Left ventricle myocardium inferior (tissue), 1 donor: Measurements from ENCODE around the gene TMEM42. TPM values are rescaled to one million over a fixed set of nuclear protein-coding genes. Genes with fewer than 3 reads are reported as not detected.
A peak's percentile ranks its signal among the peaks of the same experiment; 100 is the strongest.

ENCODE experiments used
- DNase-seq: peaks from one replicate; pipeline ENCODE4 v3.0.0-alpha.2; 2020
- H3K27ac ChIP-seq: fragments of 200-600 bp; replicated peaks from 2 replicates; pipeline ENCODE4 v1.8.0; 2021
- H3K27me3 ChIP-seq: fragments of 200-600 bp; 2 replicates; pipeline ENCODE4 v1.8.0; 2021; ENCODE audit warnings: low read depth
- H3K36me3 ChIP-seq: fragments of 200-600 bp; 2 replicates; pipeline ENCODE4 v1.8.0; 2021
- H3K4me1 ChIP-seq: fragments of 200-600 bp; 2 replicates; pipeline ENCODE4 v1.8.0; 2021
- H3K4me3 ChIP-seq: fragments of 200-600 bp; 2 replicates; pipeline ENCODE4 v1.8.0; 2021; ENCODE audit warnings: mild to moderate bottlenecking, moderate library complexity
- H3K9me3 ChIP-seq: fragments of 200-600 bp; replicated peaks from 2 replicates; pipeline ENCODE4 v1.8.0; 2021
- CTCF ChIP-seq: fragments of 200-600 bp; IDR thresholded peaks from 2 replicates; pipeline ENCODE4 v1.8.0; 2021; ENCODE audit warnings: antibody characterized with exemption, mild to moderate bottlenecking, borderline replicate concordance
- intact Hi-C: fragments of 100-400 bp; cut with micrococcal nuclease; formaldehyde crosslinking; loops from one replicate; pipeline ENCODE4 v1.11.0; 2022
- total RNA-seq: library from RNA; stranded (reverse); fragmentation: NEBNext Ultra II Directional; extraction: Animal tissue kit (Norgen Biotek cat#: 25700); gene quantifications from one replicate; pipeline ENCODE4 v1.2.1, GENCODE V29; 2021
- donor health status: DM: no; HTN: yes; CAD: no; lungs with severe emphysema.

Gene TMEM42
- total RNA-seq, 1 donor from 2014 or later = 10.8 TPM

GRCh38 chr3:44831232-44831631, 30.5 kb upstream of the TMEM42 start:
- no peak overlapping the region for H3K4me3 ChIP-seq
- peaks cover 14% of the 10 kb centered on the region for H3K4me1 ChIP-seq
- DNase-seq = no peak
- H3K27me3 ChIP-seq = no peaks in the 10 kb centered on the region
- no peaks in the 10 kb centered on the region for H3K36me3 ChIP-seq
- no peak for TF ChIP-seq CTCF
- peak overlapping the region; percentile 75 for H3K27ac ChIP-seq
- intact Hi-C loops = no loop called here
- peaks cover 4% of the 10 kb centered on the region for H3K9me3 ChIP-seq

DNA sequence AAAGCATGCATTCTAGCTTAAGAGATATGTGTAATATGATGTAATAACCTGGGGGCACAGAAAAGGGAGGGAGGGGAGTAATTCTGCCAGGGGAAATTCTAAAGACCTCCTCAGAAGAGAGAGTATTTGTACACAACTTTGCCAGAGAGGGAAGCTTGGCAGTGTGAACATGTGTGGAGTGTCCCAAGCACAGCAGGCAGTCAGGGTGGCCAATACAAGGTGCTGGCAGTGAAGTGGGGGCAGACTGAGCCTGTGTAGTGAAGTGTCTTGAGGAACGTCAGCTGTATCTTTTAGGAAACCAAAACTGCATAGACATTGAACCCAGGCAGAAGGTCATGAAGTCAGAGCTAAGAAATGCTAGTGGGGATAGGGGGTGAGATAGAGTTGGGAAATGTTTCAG, 29.7 kb upstream of the TMEM42 start:
- DNase-seq = no peak
- H3K27me3 ChIP-seq = no peaks in the 10 kb centered on the region
- H3K36me3 ChIP-seq = no peaks in the 10 kb centered on the region
- H3K9me3 ChIP-seq = peaks cover 12% of the 10 kb centered on the region
- intact Hi-C loops = no loop called here
- H3K4me3 ChIP-seq = no peak overlapping the region
- H3K4me1 ChIP-seq = peaks cover 14% of the 10 kb centered on the region
- no peak for TF ChIP-seq CTCF
- H3K27ac ChIP-seq = peak overlapping the region; percentile 75

GRCh38 chr3:44832965-44833364, 28.7 kb upstream of the TMEM42 start:
- Histone ChIP-seq H3K4me3 (peak overlapping the region; percentile 58), H3K36me3 (no peaks in the 10 kb centered on the region), H3K4me1 (peaks cover 14% of the 10 kb centered on the region), H3K27me3 (no peaks in the 10 kb centered on the region), H3K9me3 (peaks cover 20% of the 10 kb centered on the region), H3K27ac (peak overlapping the region; percentile 75)
- intact Hi-C loops = no loop called here
- no peak for DNase-seq
- no peak for TF ChIP-seq CTCF

- intact Hi-C loops = no loop called here
- Histone ChIP-seq H3K27ac (peak overlapping the region; percentile 75), H3K9me3 (peaks cover 20% of the 10 kb centered on the region), H3K27me3 (no peaks in the 10 kb centered on the region), H3K4me3 (peak overlapping the region; percentile 58), H3K36me3 (no peaks in the 10 kb centered on the region), H3K4me1 (peaks cover 14% of the 10 kb centered on the region)
- TF ChIP-seq CTCF = no peak
- peak; percentile 17 for DNase-seq
These were observed 28.3 kb upstream of the TMEM42 start for GRCh38 chr3:44833394-44833793.

GRCh38 chr3:44835684-44836083, 26.0 kb upstream of the TMEM42 start:
- H3K27me3 ChIP-seq = no peaks in the 10 kb centered on the region
- peaks cover 14% of the 10 kb centered on the region for H3K4me1 ChIP-seq
- H3K4me3 ChIP-seq = no peak overlapping the region
- no peaks in the 10 kb centered on the region for H3K36me3 ChIP-seq
- no peak for TF ChIP-seq CTCF
- H3K27ac ChIP-seq = no peak overlapping the region
- DNase-seq = no peak
- intact Hi-C loops = no loop called here
- H3K9me3 ChIP-seq = peaks cover 20% of the 10 kb centered on the region

GRCh38 chr3:44842376-44842775, 19.3 kb upstream of the TMEM42 start:
- Histone ChIP-seq H3K9me3 (peaks cover 4% of the 10 kb centered on the region), H3K36me3 (no peaks in the 10 kb centered on the region), H3K27ac (no peak overlapping the region), H3K27me3 (no peaks in the 10 kb centered on the region), H3K4me3 (no peak overlapping the region), H3K4me1 (peaks cover 20% of the 10 kb centered on the region)
- intact Hi-C loops = no loop called here
- TF ChIP-seq CTCF = no peak
- DNase-seq = no peak
